Testis (tissue), 3 donors: ENCODE data around the gene UNC13C. TPM values are rescaled to one million over a fixed set of nuclear protein-coding genes. Genes with fewer than 3 reads are reported as not detected.

Source experiments
- DNase-seq: peaks from one replicate; pipeline ENCODE4 v3.0.0-alpha.2; 2019
- H3K27ac ChIP-seq, 2 donors: fragments of 200-600 bp; sonication (generic); one replicate each; pipeline ENCODE4 v1.5.1; 2019
- H3K27me3 ChIP-seq: fragments of 200-600 bp; sonication (generic); one replicate; pipeline ENCODE4 v1.5.1; 2019
- H3K36me3 ChIP-seq: fragments of 200-600 bp; sonication (generic); one replicate; pipeline ENCODE4 v1.5.1; 2017; ENCODE audit warnings: low read depth; ENCODE audit errors: missing control alignments
- H3K4me1 ChIP-seq: fragments of 200-600 bp; sonication (generic); one replicate; pipeline ENCODE4 v1.5.1; 2019
- H3K4me3 ChIP-seq, 2 donors: fragments of 200-600 bp; sonication (generic); one replicate each; pipeline ENCODE4 v1.5.1; 2017 to 2019
- H3K9me3 ChIP-seq: fragments of 200-600 bp; sonication (generic); one replicate; pipeline ENCODE4 v1.5.1; 2017
- POLR2A ChIP-seq: fragments of 450-650 bp; IDR thresholded peaks from one replicate; pipeline ENCODE4 v1.6.1; 2017; ENCODE audit warnings: antibody characterized with exemption, mild to moderate bottlenecking, moderate library complexity
- WGBS, 2 donors: methylation state at CpG; one replicate each; pipeline ENCODE4 v1.1.5; 2018; 5-methylcytosine and 5-hydroxymethylcytosine counted together
- intact Hi-C: fragments of 100-400 bp; cut with DNase I; formaldehyde crosslinking; loops from one replicate; pipeline ENCODE4 v1.15.1; 2023; ENCODE audit warnings: low total_unique reads
- polyA plus RNA-seq: library from polyadenylated mRNA; stranded (reverse); fragments of 350-450 nt; fragmentation: Illumina TruSeq; extraction: RNeasy Lipid Tissue Mini Kit (QIAGEN cat#74804); gene quantifications from one replicate; pipeline ENCODE4 v1.2.3, GENCODE V29; 2014; ENCODE audit warnings: low read depth, low replicate concordance; ENCODE audit not compliant: insufficient read depth
- total RNA-seq, 2 donors: library from RNA; depleted of rRNA; stranded (reverse); fragments of >200 nt; gene quantifications; one replicate each; pipeline ENCODE4 v1.2.3, GENCODE V29; 2016
- TF ChIP-seq, protein P1 (sequence below), 3 experiments: fragments of 450-650 bp in 2 of 3; fragments of 200-600 bp in 1 of 3; sonication (generic) in 1 of 3; IDR thresholded peaks; one replicate each; pipeline ENCODE4 v1.5.1; 2016 to 2019; ENCODE audit warnings: antibody characterized with exemption in 3 of 3, mild to moderate bottlenecking in 2 of 3, moderate library complexity in 1 of 3

The UNC13C gene
- total and polyA plus RNA-seq, 3 donors from 2014 or later = 6.1 to 24.7 (median 8.8) TPM

DNA sequence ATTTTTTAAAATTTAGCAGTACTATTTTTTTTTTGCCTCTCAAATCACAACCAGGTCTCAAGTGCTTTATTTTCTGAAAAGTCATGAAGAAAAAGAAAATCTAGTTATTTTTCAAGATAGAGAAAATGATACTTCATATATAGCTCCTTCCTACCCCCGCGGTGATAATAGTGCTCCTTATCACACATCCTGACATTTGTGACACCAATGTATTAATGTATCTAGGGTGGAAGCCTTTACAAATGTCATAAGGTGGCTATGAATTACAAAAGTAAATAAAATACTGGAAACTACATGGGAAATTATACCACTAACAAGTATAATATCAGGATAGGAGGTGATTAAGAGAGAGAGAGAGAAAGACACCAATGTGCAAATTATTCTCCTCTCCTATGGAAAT, 582.2 kb downstream of the UNC13C start:
- no peak for TF ChIP-seq POLR2A
- TF ChIP-seq, protein P1, sequence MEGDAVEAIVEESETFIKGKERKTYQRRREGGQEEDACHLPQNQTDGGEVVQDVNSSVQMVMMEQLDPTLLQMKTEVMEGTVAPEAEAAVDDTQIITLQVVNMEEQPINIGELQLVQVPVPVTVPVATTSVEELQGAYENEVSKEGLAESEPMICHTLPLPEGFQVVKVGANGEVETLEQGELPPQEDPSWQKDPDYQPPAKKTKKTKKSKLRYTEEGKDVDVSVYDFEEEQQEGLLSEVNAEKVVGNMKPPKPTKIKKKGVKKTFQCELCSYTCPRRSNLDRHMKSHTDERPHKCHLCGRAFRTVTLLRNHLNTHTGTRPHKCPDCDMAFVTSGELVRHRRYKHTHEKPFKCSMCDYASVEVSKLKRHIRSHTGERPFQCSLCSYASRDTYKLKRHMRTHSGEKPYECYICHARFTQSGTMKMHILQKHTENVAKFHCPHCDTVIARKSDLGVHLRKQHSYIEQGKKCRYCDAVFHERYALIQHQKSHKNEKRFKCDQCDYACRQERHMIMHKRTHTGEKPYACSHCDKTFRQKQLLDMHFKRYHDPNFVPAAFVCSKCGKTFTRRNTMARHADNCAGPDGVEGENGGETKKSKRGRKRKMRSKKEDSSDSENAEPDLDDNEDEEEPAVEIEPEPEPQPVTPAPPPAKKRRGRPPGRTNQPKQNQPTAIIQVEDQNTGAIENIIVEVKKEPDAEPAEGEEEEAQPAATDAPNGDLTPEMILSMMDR (IDR thresholded peaks at IDR 0.05) = no peak
- no peaks in the 10 kb centered on the region for H3K27me3 ChIP-seq
- no peak overlapping the region for H3K27ac ChIP-seq
- no peaks in the 10 kb centered on the region for H3K36me3 ChIP-seq
- H3K4me1 ChIP-seq = no peaks in the 10 kb centered on the region
- no peak overlapping the region for H3K4me3 ChIP-seq
- 77 to 79% methylated on average over 2 of the region's 2 CpGs for WGBS, 2 donors
- intact Hi-C loops = no loop called here
- H3K9me3 ChIP-seq = no peaks in the 10 kb centered on the region
- no peak for DNase-seq

DNA sequence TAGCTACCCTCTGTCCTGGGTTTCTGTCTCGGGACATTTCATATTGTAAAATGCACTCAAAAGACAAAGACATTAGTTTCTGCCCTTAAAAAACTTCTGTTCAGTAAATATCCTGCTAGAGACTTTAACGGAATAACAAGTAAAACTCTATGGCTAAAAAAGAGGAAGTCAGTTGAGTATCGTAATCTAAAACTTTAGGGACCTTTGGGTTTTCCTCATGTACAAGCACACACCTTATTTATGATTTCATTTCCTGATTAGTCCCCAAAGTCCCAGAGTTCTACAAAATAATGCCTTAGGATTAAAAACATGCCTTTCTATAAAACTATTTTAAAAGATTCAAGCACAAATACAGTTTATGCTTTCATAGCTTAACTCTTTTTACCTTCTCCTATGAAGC, 585.9 kb downstream of the UNC13C start:
- no peak for DNase-seq
- Histone ChIP-seq H3K36me3 (no peaks in the 10 kb centered on the region), H3K27ac (no peak overlapping the region), H3K27me3 (no peaks in the 10 kb centered on the region), H3K4me1 (no peaks in the 10 kb centered on the region), H3K9me3 (no peaks in the 10 kb centered on the region), H3K4me3 (no peak overlapping the region)
- TF ChIP-seq POLR2A = no peak
- TF ChIP-seq, protein P1 (IDR thresholded peaks at IDR 0.05) = no peak
- WGBS, 2 donors = 87% methylated on average over 3 of the region's 3 CpGs
- intact Hi-C loops = no loop called here

DNA sequence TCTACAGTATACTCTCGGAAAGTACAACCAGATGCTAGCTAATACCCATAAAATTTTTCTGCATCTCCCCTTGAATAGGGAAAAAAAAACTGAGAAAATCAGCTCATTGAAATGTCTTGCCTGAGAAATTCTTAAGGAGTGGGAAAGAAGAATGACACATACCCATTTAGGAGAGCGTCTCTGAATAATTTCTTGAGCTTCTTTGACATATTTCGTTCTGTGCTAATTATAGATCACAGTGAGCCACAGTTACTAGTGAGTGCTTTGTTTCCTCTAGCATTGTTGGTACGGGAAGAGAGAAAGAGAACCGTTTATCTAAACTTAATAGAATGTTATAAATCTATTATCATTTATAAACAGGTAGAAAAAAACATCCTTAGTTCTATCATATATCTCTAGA, 588.4 kb downstream of the UNC13C start:
- Histone ChIP-seq H3K4me1 (no peaks in the 10 kb centered on the region), H3K27ac (no peak overlapping the region), H3K27me3 (no peaks in the 10 kb centered on the region), H3K36me3 (no peaks in the 10 kb centered on the region), H3K4me3 (no peak overlapping the region), H3K9me3 (no peaks in the 10 kb centered on the region)
- TF ChIP-seq, protein P1 (IDR thresholded peaks at IDR 0.05) = no peak
- TF ChIP-seq POLR2A = no peak
- no peak for DNase-seq
- WGBS, 2 donors = 68 to 71% methylated on average over 5 of the region's 5 CpGs
- intact Hi-C loops = no loop called here

DNA sequence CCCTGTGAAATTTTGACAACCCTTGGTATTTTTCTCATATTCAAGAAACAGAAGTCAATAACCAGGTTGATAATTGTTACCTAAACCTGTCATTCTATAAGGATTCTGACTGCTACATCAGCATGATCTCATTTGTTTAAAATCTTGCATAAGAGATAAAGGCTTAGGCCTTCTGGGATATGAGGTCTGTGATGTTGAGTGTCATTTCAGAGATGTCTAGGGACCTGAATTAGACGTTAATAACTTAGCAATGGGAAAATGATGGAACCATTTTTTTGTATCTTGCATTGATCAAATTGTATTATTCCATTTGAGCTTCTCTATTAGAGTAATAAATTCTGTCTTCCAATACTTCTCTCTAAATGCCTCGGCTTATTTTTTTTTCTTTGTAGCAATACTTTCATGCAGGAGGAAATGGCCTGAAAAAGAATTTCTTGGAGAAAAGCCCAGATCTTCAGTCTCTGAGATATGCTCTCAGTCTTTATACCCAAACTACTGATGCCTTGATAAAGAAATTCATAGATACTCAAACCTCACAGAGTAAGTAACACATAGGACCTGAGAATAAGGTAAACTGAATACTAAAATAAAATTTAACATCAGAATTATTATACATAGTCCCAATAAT, 589.3 kb downstream of the UNC13C start:
- Histone ChIP-seq H3K4me3 (no peak overlapping the region), H3K36me3 (no peaks in the 10 kb centered on the region), H3K9me3 (no peaks in the 10 kb centered on the region), H3K27ac (no peak overlapping the region), H3K27me3 (no peaks in the 10 kb centered on the region), H3K4me1 (no peaks in the 10 kb centered on the region)
- no peak for DNase-seq
- TF ChIP-seq, protein P1 (IDR thresholded peaks at IDR 0.05) = no peak
- TF ChIP-seq POLR2A = no peak
- intact Hi-C loops = no loop called here
- WGBS, 2 donors = 49 to 52% methylated on average over 2 of the region's 2 CpGs

DNA sequence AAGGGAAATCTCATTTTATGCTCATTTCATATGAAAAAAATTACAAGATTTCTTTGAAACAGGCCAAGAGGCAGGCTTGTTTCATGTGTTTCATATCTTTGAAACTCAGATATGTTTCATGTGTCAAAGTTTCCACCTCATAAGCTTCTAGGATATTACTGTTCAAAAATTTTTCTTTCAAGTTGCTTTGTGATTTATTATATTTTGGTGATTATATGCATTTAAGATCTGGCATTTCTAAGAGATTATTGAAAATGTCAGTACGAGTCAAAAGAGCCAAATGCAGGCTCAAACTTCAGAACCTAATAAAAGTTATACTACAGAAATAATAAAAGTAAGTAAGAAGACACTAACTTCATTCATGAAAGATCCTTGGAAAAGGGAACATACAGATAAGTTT, 590.1 kb downstream of the UNC13C start:
- Histone ChIP-seq H3K4me1 (no peaks in the 10 kb centered on the region), H3K4me3 (no peak overlapping the region), H3K27ac (no peak overlapping the region), H3K36me3 (no peaks in the 10 kb centered on the region), H3K9me3 (no peaks in the 10 kb centered on the region), H3K27me3 (no peaks in the 10 kb centered on the region)
- no peak for DNase-seq
- intact Hi-C loops = no loop called here
- TF ChIP-seq, protein P1 (IDR thresholded peaks at IDR 0.05) = no peak
- 47 to 57% methylated on average over 1 of the region's 1 CpG for WGBS, 2 donors
